Stimulated activated CD8-positive, alpha-beta memory T cell treated with anti-CD3 and anti-CD28 coated beads, Interleukin-7, amount 100 ng/mL, for 24 hours (primary cell): Measurements from ENCODE around the gene SOD2.
"Not testable (repeated sequence)": the region's sequence is repeated elsewhere in the genome, so short reads cannot be mapped to it uniquely, and the experiment has no call there.

Source experiments
- DNase-seq: peaks from one replicate; pipeline ENCODE4 v3.0.0-alpha.2; 2020; ENCODE audit warnings: low read depth

Gene SOD2

DNA sequence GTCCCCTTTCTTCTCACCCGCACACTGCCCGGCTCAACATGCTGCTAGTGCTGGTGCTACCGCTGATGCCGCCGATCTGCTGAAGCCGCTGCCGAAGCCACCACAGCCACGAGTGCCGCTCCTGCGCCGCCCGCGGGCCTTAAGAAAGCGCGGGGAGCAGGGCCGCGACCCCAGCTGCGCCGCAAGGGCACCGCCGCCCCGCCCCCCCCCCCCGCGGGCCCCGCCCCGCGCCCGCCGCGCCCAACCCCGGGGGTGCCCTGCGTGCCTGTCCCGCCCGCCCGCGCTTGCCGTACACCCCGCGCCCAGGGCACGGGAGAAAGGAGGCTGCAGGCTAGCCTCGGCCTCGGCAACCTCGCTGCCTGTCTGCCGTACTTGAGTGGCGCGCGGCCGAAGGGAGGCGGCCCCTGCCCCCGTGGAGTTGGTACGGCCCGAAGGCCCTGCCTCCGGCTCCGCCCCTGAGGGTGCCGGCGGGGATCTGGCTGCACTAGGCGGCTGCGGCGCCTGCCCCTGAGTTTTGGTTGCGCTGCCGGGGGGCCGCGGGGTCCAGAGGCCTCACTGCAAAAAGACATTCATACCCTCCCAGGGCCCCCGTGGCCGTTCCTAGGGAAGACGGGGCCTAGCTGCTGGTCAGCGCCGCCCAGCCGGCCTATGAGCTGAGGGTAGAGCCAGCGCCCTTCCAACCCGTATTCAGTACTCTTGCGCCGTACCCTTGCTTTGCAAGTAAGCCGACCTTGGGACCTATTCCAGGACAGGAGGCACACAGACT, at the start of gene SOD2:
Gene SOD2 (minus strand): TSS at position 114 of the 766 bp plus-strand sequence. CDS start 74 bp downstream, at position 40.
- DNase-seq = peak; percentile 48

- no peak for DNase-seq
These were observed 49.1 kb upstream of the SOD2 start for GRCh38 chr6:159742165-159742564.

- DNase-seq = no peak
These were observed 46.3 kb upstream of the SOD2 start for GRCh38 chr6:159739341-159739740.

DNA sequence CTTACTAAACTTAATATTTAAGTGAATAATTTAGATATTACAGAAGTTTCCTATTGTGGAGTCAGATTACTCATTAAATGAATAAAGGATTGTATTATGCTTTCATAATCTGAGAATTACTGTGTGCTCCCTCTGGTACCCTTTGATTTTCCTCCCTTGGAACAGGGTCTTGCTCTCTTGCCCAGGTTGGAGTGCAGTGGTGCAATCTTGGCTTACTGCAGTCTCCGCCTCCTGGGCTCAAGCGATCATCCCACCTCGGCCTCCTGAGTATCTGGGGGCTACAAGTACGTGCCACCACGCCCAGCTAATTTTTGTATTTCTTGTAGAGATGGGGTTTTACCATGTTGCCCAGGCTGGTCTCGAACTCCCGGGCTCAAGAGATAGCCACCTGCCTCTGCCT, 43.9 kb upstream of the SOD2 start:
- no peak for DNase-seq

DNA sequence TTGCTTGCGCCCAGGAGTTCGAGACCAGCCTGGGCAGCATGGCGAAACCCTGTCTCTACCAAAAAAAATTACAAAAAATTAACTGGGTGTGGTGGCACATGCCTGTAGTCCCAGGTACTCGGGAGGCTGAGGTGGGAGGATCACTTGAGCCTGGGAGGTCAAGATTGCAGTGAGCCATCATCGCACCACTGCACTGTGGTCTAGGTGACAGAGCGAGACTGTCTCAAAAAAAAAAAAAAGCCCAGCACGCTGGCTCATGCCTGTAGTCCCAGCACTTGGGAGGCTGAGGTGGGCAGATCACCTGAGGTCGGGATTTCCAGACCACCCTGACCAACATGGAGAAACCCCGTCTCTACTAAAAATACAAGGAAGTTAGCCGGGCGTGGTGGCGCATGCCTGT, 40.4 kb upstream of the SOD2 start:
- not testable (repeated sequence) for DNase-seq

DNA sequence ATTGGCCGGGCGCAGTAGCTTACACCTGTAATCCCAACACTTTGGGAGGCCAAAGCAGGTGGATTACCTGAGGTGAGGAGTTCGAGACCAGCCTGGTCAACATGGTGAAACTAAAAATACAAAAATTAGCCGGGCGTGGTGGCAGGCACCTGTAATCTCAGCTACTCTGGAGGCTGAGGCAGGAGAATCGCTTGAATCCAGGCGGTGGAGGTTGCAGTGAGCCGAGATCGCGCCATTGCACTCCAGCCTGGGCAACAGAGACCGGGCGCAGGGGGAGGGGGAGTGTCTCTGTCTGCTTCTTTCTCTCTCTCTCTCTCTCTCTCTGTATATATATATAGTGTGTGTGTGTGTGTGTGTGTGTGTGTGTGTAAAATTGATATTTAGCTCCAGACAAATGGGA, 39.5 kb upstream of the SOD2 start:
- not testable (repeated sequence) for DNase-seq

DNA sequence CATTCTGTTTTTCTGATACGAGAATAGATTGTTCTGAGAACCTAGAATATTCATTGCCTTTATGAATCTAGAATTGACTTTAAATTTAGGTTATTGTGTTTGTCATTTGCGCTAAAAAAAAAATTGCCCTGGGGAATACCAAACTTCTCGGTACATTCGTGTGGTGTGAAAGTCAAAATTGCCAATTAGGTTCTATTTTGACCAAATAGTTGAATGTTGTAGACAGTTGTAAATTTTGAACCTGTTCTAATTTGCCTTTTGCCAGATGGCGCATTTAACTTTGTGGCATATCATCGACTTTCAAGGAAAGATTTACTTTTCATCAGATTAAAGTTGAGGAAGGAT, 37.3 kb upstream of the SOD2 start:
- DNase-seq = no peak

DNA sequence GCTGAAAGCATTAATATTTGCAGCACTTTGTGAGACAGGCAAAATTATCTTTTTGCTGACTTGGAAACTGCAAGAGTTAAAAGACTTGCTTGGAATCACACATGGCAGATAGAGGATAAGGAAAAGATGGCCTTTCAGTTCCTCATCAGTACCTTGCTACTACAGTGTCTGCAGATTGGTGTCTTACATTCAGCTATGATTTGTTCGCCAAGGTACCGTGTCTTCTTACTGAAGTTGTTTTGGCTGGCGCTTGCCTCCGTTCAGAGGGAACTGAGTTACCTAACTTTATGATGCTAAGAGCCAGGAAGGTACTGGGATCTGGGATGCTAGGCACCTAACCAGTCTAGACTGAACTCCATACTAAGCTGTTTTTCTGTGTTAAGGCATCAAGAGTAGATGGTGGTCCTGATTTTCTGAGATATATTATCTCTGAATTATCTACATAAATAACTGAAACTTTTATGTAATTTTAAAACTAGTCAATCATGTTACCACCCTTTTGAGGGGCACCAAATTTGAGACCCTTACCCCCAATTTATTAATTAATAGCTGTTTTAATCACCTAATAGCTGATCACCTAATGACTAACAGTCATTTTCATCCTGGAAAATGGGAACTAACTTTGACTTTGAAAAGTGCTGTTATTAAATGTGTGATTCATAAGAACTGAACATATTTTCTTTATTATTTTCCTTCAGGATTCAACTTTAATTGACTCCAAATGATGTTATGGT, 36.7 kb upstream of the SOD2 start:
- no peak for DNase-seq

DNA sequence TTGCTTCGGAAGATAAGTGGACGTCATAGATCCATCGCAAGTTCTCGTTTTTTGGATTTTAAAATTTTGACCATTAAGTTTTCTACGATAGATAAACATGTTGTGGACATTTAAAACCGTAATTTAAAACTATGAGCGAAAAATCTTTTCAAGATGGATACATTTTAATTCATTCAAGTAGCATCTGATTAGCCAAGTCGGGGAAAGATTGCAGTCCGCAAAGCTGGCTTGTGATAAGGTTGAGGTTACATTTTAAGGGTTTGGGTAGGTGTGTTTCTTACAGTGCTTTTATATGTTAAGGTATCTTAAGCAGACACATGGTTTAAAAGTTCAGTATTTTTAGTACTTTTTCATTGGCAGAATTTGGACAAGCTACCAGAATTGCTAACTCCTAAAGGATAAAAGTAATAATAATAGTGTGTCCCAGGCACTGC, 35.5 kb upstream of the SOD2 start:
- DNase-seq = no peak

- peak; percentile 8 for DNase-seq
These were observed 34.8 kb upstream of the SOD2 start for GRCh38 chr6:159727717-159728445.

DNA sequence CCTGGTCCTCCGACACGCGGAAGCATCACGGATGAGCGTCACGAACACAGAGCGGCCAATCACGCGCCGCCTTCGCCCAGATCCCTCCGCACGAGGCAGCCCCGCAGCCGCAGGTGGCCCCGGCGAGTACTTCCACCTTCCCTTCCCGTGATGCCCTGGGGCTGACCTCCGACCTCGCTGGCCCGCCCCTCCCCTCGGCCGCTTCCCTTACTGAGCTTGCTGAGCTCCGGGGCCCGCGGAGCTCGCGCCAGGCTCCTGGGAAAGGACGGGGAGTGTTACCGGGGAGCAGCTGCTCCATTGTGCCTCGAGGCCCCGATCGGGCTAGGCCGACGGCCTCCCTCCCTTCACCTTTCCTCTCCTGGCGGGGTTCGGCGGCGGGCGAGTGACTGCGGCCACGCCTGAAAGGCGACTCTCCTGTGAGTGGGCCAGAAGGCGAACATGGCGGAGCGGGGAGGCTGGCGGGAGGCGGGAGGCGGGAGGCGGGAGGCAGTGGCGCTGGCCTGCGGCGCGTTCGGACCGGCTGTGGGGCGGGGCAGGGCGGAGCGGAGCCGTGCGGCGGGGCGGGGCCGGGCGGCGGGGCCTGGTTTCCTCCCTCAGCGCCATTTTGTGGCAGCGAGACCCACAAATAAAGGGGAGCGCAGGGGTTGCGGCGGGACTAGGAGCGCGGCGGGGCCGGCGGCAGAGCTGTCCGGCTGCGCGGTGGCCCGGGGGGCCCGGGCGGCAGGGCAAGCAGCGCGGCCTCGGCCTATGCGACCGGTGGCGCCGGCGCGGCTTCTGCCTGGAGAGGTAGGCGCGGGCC, 34.1 kb upstream of the SOD2 start, which contains the start of gene WTAP:
Gene WTAP (plus strand): TSS at position 589 of the 799 bp plus-strand sequence. CDS start 8,760 bp downstream, outside the sequence.
- peak; percentile 92 for DNase-seq

DNA sequence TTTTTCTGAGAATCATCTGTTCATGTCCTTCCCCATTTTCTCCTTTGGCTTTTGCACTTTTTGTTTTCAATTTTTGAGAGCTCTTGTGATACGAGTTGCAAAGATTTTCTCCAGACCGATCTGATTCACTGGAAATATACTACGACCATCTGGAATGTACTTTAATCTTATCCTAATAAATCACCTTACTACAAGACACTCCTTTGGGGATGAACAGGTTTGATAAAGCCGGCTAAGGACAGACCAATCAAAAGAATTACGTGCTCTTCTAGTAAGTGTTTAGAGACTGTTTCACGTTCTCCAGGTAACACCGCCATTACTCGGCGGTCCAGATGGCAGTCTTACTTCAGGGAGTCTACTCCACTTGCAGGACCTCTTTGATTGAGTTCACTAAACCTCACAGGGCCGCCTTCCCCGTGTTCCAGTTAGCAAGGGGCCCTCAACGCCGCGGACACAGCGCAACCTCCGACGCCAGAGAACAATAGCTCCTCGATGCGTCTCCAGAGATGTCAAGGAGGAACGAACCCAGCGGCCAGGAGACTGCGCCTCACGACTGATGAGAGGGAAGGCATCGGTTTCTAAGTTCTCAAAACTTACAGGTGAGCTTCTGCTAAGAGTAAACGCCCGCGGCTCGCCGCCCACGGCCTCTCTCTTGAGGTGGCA, 33.3 kb upstream of the SOD2 start:
- no peak for DNase-seq

DNA sequence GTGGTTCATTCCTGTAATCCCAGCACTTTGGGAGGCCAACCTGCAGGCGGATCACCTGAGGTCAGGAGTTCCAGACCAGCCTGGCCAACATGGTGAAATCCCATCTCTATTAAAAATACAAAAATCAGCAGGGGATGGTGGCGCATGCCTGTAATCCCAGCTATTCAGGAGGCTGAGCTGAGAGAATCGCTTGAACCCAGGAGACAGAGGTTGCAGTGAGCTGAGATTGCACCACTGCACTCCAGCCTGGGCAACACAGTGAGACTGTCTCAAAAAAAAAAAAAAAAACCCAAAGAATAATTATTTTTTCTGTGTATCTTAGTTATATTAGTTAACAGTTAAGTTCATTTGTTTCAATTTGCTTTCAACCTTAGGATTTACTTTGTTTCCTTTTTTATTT, 32.2 kb upstream of the SOD2 start:
- not testable (repeated sequence) for DNase-seq

DNA sequence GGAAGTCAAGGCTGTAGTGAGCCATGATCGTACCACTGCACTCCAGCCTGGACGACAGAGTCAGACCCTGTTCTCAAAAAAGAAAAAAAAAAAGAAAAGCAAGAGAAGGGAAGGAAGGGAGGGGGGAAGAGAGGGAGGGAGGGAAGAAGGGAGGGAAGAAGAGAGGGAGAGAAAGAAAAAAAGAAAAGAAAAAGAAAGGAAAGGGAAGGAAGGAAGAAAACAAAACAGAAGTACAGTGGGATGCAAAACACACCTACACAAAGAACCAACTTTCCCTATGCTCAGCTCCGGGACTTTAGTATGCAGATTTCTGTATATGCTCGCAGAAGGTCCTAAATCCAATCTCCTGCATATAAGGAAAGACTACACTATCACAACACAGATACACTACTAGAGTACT, 31.7 kb upstream of the SOD2 start:
- DNase-seq = no peak

GRCh38 chr6:159723259-159723658, 30.2 kb upstream of the SOD2 start:
- no peak for DNase-seq

DNA sequence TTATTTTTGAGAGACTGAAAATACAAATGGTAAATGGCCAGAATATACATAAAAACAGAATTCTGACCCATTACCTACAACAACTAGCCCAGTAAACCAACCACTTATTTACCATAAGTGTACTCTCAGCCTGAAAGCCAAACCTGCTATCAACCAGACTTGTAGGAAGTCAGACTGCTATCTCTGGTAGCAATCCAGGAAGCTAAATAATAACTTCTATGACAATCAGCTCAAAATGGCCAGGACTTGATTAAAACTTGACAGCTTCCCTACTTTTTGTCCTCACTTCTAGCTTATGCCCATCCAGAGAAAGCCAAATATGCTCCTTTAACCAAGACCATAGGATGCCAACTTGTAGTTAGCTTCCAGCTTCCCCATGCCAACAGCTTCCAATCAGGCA, 29.6 kb upstream of the SOD2 start:
- no peak for DNase-seq

DNA sequence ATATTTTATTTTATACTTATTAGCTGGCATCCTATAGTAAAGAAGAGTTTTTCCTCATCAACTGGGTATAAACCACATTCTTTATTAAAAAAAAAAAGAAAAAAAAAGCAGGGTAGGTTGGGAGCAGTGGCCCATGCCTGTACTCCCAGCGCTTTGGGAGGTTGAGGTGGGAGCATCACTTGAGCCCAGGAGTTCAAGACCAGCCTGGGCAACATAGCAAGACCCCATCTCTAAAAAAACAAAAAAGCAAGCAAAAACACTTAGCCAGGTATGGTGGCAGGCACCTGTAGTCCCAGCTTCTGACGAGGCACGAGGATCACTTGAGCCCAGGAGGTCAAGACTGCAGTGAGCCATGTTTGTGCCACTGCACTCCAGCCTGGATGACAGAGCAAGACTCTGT, 28.9 kb upstream of the SOD2 start:
- not testable (repeated sequence) for DNase-seq

- DNase-seq = no peak
These were observed 27.7 kb upstream of the SOD2 start for GRCh38 chr6:159720708-159721107.

- DNase-seq = no peak
These were observed 26.2 kb upstream of the SOD2 start for GRCh38 chr6:159719287-159719686.

DNA sequence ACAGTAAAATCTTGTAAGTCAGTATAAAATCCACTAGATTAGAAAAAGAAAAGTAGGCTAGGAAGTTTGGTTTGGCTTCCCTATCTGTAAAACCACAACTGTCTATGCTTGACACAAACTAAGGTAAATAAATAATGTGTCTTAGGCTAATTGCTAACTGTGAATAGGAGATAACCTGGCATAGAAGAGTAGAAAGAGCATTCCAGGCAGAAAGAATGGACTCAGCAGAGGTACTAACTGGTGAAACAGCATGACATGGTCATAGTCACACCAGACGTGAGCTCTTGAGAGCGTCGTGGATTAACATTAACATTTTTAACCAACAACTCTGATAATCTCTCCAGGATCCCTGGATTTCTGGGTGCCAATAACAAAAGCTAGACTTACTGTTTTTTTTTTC, 25.6 kb upstream of the SOD2 start:
- DNase-seq = no peak
